ENCODE results near the gene ZMYND19. TPM values are rescaled to one million over a fixed set of nuclear protein-coding genes. Genes with fewer than 3 reads are reported as not detected.

Gene ZMYND19
- total RNA-seq, 1 experiment from 2014 or later: 79.2 TPM

DNA sequence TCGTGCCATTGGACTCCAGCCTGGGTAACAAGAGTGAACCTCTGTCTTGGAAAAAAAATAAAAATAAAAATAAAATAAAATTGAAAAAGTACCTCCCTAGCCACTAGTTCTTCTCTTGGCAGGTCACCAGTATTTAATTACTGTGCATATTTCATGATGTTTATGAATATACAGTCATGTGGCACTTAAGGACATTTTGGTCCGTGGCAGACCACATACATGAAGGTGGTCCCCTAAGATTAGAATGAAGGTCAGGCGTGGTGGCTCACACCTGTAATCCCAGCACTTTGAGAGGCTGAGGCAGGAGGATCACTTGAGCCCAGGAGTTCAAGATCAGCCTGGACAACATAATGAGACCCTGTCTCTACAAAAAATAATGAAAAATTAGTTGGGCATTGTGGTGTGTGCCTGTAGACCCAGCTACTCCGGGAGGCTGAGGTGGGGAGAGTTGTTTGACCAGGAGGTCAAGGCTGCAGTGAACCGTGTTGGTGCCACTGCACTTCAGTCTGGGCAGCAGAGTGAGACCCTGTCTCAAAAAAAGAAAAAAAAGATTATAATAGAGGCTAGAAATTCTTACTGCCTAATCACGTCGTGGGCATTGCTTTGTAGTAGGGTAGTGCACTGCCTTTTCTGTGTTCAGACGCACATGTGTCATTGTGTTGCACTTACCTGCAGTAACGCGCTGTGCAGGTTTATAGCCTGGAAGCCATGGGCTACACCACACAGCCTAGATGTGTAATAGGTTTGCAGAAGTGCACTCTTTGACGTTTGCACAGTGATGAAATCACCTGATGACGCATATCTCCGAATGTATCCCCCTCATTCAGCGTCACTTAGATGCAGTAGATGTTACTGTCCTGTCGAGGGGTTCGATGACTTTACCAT, 41.3 kb upstream of the ZMYND19 start:
- peaks cover 7% of the 10 kb centered on the region; the same call in 1 of the 2 replicates for H3K4me1 ChIP-seq (ENCODE audit: insufficient read depth, low read length)
- H3K4me3 Mint-ChIP-seq: no peak overlapping the region
- no peaks in the 10 kb centered on the region for H4K20me1 ChIP-seq (ENCODE audit: control insufficient read depth, insufficient read depth, insufficient read length)
- peaks cover 62% of the 10 kb centered on the region for H3K79me2 ChIP-seq (ENCODE audit: insufficient read depth, low read length)
- no peak overlapping the region for H3K23ac ChIP-seq (ENCODE audit: insufficient read length, low read depth, low read length)
- no peak overlapping the region for H4K5ac ChIP-seq (ENCODE audit: insufficient read length, low read depth, low read length)
- no peak overlapping the region for H2AK5ac ChIP-seq (ENCODE audit: insufficient read length, low read length)
- no peak overlapping the region for H2BK120ac ChIP-seq (ENCODE audit: low read depth, low read length, poor library complexity, severe bottlenecking)
- no peak overlapping the region for H4K91ac ChIP-seq (ENCODE audit: insufficient read length, low read depth, low read length)
- H3K27me3 Mint-ChIP-seq (ENCODE audit: low read depth): no peaks in the 10 kb centered on the region
- H3K4me1 Mint-ChIP-seq: peaks cover 28 to 46% of the 10 kb centered on the region in 2 experiments
- H3K4ac ChIP-seq (ENCODE audit: low read depth, low read length): no peak overlapping the region
- TF ChIP-seq, protein P1, sequence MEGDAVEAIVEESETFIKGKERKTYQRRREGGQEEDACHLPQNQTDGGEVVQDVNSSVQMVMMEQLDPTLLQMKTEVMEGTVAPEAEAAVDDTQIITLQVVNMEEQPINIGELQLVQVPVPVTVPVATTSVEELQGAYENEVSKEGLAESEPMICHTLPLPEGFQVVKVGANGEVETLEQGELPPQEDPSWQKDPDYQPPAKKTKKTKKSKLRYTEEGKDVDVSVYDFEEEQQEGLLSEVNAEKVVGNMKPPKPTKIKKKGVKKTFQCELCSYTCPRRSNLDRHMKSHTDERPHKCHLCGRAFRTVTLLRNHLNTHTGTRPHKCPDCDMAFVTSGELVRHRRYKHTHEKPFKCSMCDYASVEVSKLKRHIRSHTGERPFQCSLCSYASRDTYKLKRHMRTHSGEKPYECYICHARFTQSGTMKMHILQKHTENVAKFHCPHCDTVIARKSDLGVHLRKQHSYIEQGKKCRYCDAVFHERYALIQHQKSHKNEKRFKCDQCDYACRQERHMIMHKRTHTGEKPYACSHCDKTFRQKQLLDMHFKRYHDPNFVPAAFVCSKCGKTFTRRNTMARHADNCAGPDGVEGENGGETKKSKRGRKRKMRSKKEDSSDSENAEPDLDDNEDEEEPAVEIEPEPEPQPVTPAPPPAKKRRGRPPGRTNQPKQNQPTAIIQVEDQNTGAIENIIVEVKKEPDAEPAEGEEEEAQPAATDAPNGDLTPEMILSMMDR (conservative IDR thresholded peaks at IDR 0.05): no peak
- H2BK12ac ChIP-seq (ENCODE audit: insufficient read length, low read depth, low read length): no peak overlapping the region
- H3K79me1 ChIP-seq (ENCODE audit: insufficient read depth, low read depth, low read length, poor library complexity, severe bottlenecking): peaks cover 14% of the 10 kb centered on the region
- no peak overlapping the region for H2AFZ ChIP-seq (ENCODE audit: low read length)
- no peaks in the 10 kb centered on the region for H3K9me3 ChIP-seq (ENCODE audit: control insufficient read depth, low read depth, low read length)
- H2BK20ac ChIP-seq (ENCODE audit: low read depth, low read length, poor library complexity, severe bottlenecking): no peak overlapping the region
- H3K56ac ChIP-seq (ENCODE audit: insufficient read length, low read depth, low read length): no peak overlapping the region
- no peak overlapping the region for H3T11ph ChIP-seq (ENCODE audit: low read length)
- H3K4me2 ChIP-seq (ENCODE audit: insufficient read depth, insufficient read length, low read length): no peak overlapping the region
- H4K8ac ChIP-seq (replicated peaks; ENCODE audit: insufficient read length, low read depth, low read length): no peak overlapping the region
- H3K23me2 ChIP-seq (ENCODE audit: insufficient read length, low read depth, low read length, poor library complexity, severe bottlenecking): no peaks in the 10 kb centered on the region
- no peaks in the 10 kb centered on the region; a peak in 1 of 5 replicates for H3K9me3 Mint-ChIP-seq
- peaks cover 0 to 5% (median 4%) of the 10 kb centered on the region in 3 experiments; a peak in 4 of 7 replicates for H3K36me3 Mint-ChIP-seq (ENCODE audit: insufficient read depth in 1 of 3, low read depth in 3 of 3)
- DNase-seq: no peak
- H3K9ac ChIP-seq (ENCODE audit: extremely low read depth, insufficient read length, low read length): no peak overlapping the region
- H3K27ac ChIP-seq (ENCODE audit: insufficient read length, low read depth, low read length): no peak overlapping the region
- no peak overlapping the region for H3K14ac ChIP-seq (ENCODE audit: insufficient read depth, low read length)
- no peak overlapping the region for H2BK15ac ChIP-seq (ENCODE audit: low read depth, low read length)
- H2BK5ac ChIP-seq (ENCODE audit: insufficient read length, low read length): no peak overlapping the region
- H3K18ac ChIP-seq (ENCODE audit: insufficient read length, low read depth, low read length): no peak overlapping the region
- peak overlapping the region; percentile 41 to 87 (median 74); a peak in 5 of 7 replicates for H3K27ac Mint-ChIP-seq
- no peaks in the 10 kb centered on the region for H3K27me3 ChIP-seq (ENCODE audit: insufficient read depth, low read length)
- WGBS (ENCODE audit: extremely low coverage, insufficient read length, low lambda C conversion rate): no CpG with 5 or more reads among the region's 16 CpGs

Data from H9 (cell line).